ENCODE results near the gene INPP5A.
"Not testable (repeated sequence)": the region's sequence is repeated elsewhere in the genome, so short reads cannot be mapped to it uniquely, and the experiment has no call there.

INPP5A gene

GRCh38 chr10:132728321-132728720, 190.7 kb downstream of the INPP5A start:
- FAIRE-seq, result no peak

DNA sequence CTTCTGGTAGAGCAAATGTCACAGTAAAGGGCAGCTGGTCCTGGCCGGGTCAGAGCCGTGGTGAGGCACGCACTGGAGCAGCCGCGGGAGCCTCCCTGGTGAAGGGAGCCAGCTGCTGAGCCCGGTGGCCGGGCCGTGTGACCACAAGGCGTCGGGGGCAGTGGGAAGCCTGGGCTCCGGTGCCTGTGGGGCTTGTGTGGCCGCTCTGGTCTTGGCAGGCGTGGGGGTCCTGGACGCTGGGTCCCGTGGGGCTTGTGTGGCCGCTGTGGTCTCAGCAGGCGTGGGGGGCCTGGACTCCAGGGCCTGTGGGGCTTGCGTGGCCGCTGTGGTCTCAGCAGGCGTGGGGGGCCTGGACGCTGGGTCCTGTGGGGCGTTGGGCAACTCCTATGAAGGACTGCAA, 191.2 kb downstream of the INPP5A start:
- FAIRE-seq, result no peak

DNA sequence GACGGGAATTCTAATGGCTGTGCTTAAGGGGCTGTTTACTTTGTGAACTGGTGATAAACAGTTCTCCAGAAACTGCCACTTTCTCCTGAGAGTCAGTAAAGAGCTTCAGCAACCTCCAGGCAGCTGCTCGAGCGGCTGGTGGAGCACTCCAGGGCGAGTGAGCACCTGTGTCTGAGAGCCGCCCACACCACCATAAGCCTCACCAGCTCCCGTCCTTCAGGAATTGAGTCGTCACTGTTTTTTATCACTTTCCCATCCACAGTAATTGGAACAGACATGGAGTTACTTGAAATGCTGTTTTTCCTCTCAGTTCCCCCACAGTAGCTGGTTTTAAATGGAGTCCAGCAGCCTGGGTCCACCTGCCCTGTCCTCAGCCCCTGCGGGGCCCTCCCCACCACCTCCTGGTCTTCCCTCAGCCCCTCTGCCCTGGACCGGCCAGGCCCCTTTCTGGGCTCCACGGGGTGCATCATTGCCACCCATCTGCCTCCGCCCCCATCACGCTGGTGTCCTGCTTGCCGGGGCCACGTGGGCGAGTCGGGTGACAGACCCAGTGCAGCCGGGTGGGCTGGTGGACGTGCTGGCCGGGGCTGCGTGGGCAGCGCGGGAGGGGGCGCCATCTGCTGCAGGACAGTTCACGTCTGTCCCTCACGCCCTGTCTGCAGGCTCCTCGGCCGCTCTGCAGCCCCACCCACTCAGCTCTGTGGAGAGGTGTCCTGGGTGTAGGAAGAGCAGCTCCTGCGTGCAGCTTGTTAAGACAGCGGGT, 192.4 kb downstream of the INPP5A start:
- no peak for FAIRE-seq

DNA sequence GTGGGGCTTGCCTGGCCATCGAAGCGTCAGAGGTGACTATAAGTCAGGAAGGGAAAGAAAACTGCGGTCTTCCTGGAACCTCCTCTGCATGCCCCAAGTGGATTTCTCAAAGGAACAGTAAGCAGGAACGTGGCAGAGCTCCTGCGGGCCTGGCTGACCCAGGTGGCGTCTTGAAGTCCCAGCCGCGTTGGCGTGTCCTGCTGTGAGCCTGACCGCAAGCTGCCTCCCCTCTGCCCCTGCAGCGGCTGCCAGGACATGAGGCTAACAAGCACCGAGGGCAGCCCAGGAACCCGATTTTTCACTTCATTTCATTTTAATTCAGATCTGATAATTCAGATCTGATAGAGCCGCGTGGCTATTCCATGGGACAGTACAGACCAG, 193.0 kb downstream of the INPP5A start:
- FAIRE-seq, result no peak

- FAIRE-seq, result no peak
These were observed 194.9 kb downstream of the INPP5A start for GRCh38 chr10:132732518-132732917.

GRCh38 chr10:132733926-132734325, 196.3 kb downstream of the INPP5A start:
- FAIRE-seq, result no peak

DNA sequence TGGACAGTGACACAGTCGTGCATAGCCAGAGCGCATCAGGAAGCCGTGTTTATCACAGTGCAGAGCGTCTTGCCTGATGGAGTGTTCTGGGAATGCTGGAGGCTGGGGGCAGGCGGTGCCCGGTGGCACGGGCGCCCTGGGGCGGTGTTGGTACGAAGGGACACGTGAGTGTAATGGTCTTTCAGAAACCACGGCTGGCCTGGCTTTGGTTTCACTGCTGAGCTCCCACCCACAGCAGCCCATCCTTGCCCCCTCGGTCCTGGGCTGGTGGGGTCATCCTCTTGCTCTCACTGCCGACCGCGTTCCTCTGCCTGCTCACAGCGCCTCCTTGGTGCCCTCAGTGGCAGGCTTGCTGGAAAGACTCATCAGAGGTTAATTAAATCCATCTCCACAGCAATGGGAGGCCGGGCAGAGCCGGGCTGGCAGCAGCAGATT, 197.8 kb downstream of the INPP5A start:
- FAIRE-seq, result no peak

GRCh38 chr10:132735923-132736391, 198.4 kb downstream of the INPP5A start:
- no peak for FAIRE-seq

GRCh38 chr10:132737390-132738048, 199.9 kb downstream of the INPP5A start:
- no peak for FAIRE-seq

DNA sequence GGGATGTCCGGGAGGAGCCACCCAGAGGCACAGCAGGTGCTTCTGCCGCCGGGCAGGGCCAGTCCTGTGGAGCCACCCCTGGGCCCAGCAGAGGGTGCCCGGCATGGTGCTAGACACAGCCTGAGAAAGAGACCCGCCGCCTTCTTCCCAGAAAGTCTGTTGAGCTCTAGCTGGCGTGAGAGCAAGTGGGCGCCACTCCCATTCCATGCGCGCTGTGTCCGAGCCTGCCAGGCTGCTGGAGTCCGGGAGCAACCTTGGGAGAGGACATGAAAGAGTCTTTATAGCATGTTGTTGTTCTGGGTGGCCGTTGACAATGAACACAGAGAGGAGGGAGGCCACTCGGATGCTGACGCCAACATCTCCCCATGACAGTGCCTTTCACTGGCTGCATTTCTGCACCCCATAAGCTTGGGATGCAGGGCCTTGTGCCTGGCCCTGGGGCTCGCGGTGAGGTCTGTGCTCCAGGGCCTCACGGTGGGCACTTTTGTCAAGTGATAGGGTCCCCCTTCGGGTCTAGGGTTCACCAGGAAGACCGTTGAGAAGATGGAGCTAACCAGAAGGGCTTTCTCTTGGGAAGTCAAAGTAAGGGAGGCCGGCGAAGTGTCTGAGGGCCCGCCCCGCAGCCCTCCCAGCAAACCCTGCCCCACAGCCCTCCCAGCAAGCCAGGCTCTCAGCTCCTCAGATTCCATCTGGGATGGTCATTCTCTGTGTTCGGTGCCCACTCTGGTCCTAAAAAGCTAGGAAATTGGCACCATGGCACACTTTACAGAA, 201.1 kb downstream of the INPP5A start:
- no peak for FAIRE-seq

GRCh38 chr10:132739225-132739613, 201.6 kb downstream of the INPP5A start:
- FAIRE-seq, result no peak

DNA sequence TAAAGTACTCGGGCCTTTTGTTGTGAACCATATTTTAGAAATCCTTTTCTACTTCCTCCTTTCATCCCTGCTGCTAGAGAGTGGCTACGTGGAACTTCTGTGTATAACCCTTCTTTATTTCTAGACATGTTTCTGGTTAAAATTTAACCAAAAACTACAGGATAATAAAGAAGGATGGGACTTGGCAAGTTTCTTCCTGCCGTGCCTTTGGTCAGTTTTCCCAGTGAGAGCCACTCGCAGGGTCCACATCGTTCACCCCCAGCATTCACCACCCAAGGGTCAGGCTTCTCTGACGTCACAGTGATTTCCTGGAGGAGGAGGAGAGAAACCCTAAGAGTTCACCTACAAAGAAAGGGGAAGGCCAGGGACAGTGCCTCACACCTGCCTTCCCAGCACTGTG, 203.0 kb downstream of the INPP5A start:
- no peak for FAIRE-seq

GRCh38 chr10:132742167-132742836, 204.7 kb downstream of the INPP5A start:
- FAIRE-seq, result no peak

GRCh38 chr10:132742837-132743194, 205.2 kb downstream of the INPP5A start:
- no peak for FAIRE-seq

DNA sequence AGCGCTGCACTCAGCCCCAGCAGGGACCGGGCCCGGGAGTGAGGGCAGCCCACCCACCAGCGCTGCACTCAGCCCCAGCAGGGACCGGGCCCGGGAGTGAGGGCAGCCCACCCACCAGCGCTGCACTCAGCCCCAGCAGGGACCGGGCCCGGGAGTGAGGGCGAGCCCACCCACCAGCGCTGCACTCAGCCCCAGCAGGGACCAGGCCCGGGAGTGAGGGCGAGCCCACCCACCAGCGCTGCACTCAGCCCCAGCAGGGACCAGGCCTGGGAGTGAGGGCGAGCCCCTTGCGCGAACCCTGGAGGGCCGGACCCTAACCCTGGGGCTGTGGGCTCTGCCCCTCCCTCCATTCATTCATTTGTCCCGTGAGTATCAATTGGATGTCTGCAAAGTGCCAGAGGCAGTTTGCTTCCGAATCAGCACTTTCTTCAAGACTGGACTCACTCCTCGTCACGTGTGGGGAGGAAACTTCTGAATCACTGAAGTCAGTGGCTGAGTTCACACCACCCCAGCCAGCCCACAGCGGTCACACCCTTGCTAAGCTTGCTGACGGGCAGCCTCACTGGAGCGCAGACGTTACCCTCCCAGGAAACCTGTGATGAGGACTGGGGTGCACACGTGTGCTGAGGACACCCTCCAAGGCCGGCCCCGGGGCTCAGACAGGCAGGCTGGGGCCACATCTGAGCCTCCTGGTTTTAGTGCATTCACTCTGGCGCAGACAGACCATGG, 205.8 kb downstream of the INPP5A start:
- not testable (repeated sequence) for FAIRE-seq

DNA sequence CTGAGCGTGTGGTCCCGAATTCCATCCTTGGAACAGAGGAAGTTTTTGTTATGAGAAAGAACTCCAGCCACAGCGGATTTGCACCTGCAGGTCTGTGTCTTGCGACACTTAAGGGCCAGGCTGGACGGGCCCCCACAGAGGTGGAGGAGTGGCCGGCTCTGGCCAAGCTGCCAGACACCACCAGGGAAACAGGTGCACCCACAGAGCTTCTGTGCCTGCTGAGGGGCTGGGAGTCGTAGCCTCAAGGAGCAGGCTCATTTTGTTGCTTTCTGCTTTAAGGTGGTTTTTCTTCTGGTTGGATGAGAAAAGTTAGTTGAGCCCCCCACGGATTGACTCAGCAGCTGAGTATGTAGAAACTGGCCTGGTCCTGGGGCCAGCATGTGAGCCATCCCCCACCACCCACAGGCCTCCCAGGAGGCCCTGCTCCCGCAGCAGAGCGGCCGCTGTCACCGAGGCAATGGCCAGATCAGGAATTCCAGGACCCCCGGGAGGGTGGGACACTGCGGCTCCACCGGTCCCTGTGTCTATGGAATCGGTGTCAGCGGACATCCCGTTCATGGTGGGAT, 206.4 kb downstream of the INPP5A start:
- no peak for FAIRE-seq

- no peak for FAIRE-seq
These were observed 207.3 kb downstream of the INPP5A start for GRCh38 chr10:132744839-132745238.

DNA sequence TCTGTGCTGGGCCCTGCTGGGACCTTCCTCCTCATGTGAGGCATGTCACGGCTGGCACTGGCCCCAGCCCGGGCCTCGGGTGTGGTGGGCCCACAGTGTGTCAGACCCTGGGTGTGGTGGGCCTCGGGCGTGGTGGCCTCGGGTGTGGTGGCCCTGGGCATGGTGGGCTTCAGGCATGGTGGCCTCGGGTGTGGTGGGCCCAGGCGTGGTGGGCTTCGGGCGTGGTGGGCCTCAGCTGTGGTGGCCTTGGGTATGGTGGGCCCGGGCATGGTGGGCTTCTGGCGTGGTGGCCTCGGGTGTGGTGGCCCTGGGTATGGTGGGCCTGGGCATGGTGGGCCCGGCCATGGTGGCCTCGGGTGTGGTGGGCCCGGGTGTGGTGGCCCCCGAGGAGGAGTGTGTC, 207.9 kb downstream of the INPP5A start:
- FAIRE-seq, result no peak

DNA sequence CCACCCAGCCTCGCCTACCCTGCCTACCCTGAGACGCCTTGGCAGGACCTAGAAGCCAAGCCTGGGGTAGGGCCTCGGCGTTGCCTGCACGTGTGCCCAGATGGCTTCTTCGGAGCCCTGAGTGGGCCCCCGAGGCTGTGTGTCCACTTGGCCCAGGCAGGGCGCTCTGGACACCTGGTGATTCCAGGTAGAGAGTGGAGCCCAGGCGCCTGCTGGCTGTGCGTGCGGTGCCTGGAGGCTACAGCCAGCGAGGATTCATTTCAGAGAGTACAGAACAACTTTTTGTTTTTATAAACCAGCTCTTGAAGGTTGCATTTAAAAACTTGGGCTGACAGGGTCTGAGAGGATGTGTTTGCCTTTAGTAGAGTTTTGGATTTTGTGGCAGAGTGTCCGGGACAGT, 208.4 kb downstream of the INPP5A start:
- FAIRE-seq, result no peak

GRCh38 chr10:132746386-132746785, 208.8 kb downstream of the INPP5A start:
- FAIRE-seq, result no peak

- no peak for FAIRE-seq
These were observed 209.4 kb downstream of the INPP5A start for GRCh38 chr10:132746801-132747625.
